GM18909 (cell line): ENCODE data around the gene ZNF729.
"Not testable (repeated sequence)": the region's sequence is repeated elsewhere in the genome, so short reads cannot be mapped to it uniquely, and the experiment has no call there.

Experiments
- ATAC-seq: cut with Tn5 transposase; IDR thresholded peaks from one replicate; pipeline ENCODE4 v1.9.1; 2021; ENCODE audit warnings: mild to moderate bottlenecking; ENCODE audit not compliant: unreplicated experiment, poor library complexity

Gene ZNF729

GRCh38 chr19:22286151-22286810 is at the start of gene ZNF729:
ZNF729 (plus strand) TSS chr19:22286441; CDS start chr19:22286526, 85 bp downstream.
- no peak for ATAC-seq

DNA sequence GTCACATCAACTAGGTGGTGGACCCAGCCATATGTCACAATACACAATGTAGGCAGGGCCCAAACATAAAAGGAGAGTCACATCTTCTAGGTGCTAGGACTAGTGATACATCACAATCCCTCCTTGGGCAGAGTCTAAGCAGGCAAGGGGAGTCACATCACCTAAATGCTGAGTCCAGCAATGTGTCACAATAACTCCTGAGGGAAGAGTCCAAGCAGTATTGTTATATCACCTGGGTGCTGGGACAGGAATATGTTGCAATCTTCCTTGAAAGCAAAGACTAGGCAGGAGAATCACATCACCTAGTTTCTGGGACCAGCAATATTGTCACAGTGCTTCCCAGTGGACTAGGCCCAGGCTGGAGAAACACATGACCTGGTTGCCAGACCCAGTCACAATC is 29.4 kb upstream of the ZNF729 start:
- no peak for ATAC-seq

DNA sequence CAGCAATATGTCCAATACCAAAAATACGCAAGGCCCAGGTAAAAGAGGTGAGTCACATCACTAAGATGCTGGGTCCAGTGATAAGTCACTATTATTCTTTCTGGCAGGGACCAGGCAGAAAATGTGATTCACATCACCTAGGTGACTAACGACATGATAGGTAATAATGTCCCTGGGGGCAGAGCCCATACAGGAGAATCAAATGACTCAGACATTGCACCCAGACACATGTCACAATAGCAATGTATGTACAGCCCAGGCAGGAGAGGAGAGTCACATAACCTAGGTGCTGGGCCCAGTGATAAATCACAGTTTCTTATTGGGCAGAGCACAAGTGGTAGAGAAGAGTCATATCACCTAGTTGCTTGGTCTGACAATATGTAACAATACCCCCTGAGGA is 28.9 kb upstream of the ZNF729 start:
- no peak for ATAC-seq

- no peak for ATAC-seq
Measured at GRCh38 chr19:22257916-22258315, 28.3 kb upstream of the ZNF729 start.

- no peak for ATAC-seq
Measured at GRCh38 chr19:22260499-22260898, 25.7 kb upstream of the ZNF729 start.

DNA sequence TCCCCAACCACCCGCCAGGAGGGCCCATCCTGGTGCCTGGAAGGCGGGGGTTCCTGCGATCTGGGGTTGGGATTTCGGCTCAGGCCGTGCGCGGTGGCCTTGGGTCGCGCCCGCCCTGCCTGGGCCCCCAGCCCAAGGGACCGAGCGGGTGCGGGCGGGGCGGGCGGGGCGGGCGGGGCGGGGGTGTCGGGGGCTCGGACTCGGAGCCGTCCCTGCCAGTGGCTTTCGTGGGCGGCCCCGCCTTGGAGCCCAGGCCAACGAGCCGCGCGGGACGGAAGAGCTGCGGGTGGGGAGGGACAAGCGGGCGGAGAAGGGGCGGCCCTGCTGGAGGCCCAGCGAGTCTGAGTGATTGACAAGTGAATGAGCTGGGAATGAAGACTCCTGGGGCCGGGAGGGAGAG is 24.6 kb upstream of the ZNF729 start:
- no peak for ATAC-seq

GRCh38 chr19:22263121-22263520 is 23.1 kb upstream of the ZNF729 start:
- no peak for ATAC-seq

GRCh38 chr19:22321554-22321953 is 35.3 kb downstream of the ZNF729 start:
- not testable (repeated sequence) for ATAC-seq

DNA sequence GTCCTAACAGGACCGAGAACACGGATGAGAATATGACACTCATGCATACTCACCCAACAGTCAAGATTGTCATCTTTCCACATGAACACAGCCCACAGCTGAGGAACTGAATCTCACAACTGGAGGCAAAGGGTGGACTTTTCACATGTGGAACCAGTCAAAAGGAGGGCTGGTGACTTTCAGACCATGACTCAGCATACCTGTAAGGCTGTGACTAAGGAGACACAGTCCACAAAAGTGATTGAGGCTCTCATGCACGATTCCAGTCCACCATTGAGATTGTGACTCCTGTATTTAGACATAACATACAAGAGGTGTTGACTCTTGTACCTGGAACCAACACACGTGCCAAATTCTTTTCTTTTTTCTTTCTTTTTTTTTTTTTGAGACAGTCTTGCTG is 40.0 kb downstream of the ZNF729 start:
- no peak for ATAC-seq

DNA sequence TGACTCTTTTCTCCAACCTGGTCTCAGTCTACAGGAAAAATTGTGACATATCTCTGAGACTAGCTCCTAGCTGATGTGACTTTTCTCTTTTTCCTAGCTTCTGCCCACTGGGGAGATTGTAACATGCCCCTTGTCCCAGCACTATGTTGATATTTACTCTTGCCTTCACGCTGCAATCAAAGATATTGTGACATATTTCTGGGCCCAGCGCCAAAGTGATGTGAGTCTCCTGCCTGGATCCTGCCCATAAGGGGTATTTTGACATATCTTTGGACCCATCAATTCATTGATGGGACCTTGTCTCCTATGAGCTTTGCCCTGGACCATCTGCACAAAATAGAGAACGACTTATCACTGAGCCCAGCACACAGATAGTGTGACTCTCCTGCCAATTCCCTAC is 41.1 kb downstream of the ZNF729 start:
- no peak for ATAC-seq

- no peak for ATAC-seq
Measured at GRCh38 chr19:22331521-22331920, 45.3 kb downstream of the ZNF729 start.

DNA sequence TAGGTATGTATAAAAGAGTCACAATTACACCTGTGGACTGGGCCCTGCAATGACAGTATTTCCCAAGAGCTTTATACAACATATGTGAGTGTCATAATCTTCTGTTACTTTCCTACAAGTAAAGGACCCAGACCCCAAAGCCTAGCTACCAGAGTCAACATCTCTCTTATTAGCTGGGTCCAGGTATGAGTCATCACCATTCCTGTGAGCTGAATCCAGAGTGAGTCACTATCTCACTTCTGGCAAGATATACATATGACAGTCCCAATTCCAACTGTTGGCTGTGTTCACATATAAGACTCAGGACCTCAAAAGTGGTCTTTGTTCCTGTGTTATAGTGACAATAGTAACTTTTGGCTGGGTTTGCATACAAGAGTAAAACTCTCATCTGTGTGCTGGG is 46.7 kb downstream of the ZNF729 start:
- no peak for ATAC-seq

GRCh38 chr19:22335716-22336115 is 49.5 kb downstream of the ZNF729 start:
- ATAC-seq = no peak

DNA sequence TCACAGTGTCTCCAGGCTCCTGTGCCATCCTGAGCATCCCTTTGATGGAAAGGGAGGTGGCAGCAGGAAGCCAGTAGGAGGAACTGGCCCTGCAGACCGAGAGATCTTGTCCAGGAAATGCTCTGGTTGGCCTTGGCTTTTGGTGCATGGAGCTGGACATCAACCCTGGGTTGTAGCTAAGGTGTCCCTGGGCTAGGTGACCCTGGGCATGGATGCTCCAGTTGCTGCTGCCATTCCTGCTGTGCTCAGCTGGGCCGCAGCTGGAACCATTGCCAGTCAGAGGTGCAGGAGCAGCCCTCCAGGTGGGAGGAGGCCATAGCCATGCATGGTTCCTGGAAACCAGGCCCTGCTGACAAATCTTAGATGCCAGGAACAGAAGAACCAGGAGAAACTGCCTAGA is 68.4 kb downstream of the ZNF729 start:
- no peak for ATAC-seq
